Liver (tissue), 9 donors: ENCODE measurements around the gene RASSF3. TPM values are rescaled to one million over a fixed set of nuclear protein-coding genes. Genes with fewer than 3 reads are reported as not detected.

Experiments
- DNase-seq: peaks from one replicate; pipeline ENCODE4 v3.0.0-alpha.2; 2017; ENCODE audit warnings: low spot score
- H3K27ac ChIP-seq, 2 donors: one replicate each; pipeline ENCODE4 v1.7.0; 2013; ENCODE audit warnings: inconsistent platforms in 2 of 2, low read length in 2 of 2, control low read depth in 1 of 2, low read depth in 1 of 2, mild to moderate bottlenecking in 1 of 2
- H3K27me3 ChIP-seq, 4 donors: one replicate each; pipeline versions ENCODE4 v1.6.1 to v1.7.0; 2013; ENCODE audit warnings: low read length in 3 of 4, inconsistent platforms in 1 of 4, mild to moderate bottlenecking in 1 of 4, moderate library complexity in 1 of 4; ENCODE audit not compliant: control insufficient read depth in 4 of 4, insufficient read depth in 4 of 4
- H3K36me3 ChIP-seq, 4 donors: one replicate each; pipeline versions ENCODE4 v1.6.1 to v1.7.0; 2013; ENCODE audit warnings: low read length in 3 of 4, mild to moderate bottlenecking in 3 of 4, low read depth in 1 of 4, moderate library complexity in 1 of 4; ENCODE audit not compliant: control insufficient read depth in 4 of 4, insufficient read depth in 3 of 4
- H3K4me1 ChIP-seq, 4 donors: one replicate each; pipeline versions ENCODE4 v1.6.1 to v1.7.0; 2013; ENCODE audit warnings: low read length in 3 of 4, mild to moderate bottlenecking in 3 of 4, moderate library complexity in 1 of 4; ENCODE audit not compliant: control insufficient read depth in 4 of 4, insufficient read depth in 4 of 4
- H3K4me3 ChIP-seq, 3 donors: one replicate each; pipeline versions ENCODE4 v1.6.1 to v1.7.0; 2013; ENCODE audit warnings: low read length in 3 of 3, control low read depth in 1 of 3, low read depth in 1 of 3, mild to moderate bottlenecking in 1 of 3
- H3K9ac ChIP-seq, 2 donors: one replicate each; pipeline ENCODE4 v1.7.0; 2013; ENCODE audit warnings: low read length in 2 of 2, mild to moderate bottlenecking in 2 of 2, moderate library complexity in 2 of 2, control low read depth in 1 of 2, low read depth in 1 of 2
- H3K9me3 ChIP-seq, 4 donors: one replicate each; pipeline versions ENCODE4 v1.6.1 to v1.7.0; 2013; ENCODE audit warnings: low read length in 3 of 4; ENCODE audit not compliant: control insufficient read depth in 4 of 4
- ATF3 ChIP-seq: IDR thresholded peaks from 2 replicates; pipeline ENCODE4 v1.6.1; 2016; ENCODE audit warnings: antibody characterized with exemption
- EGR1 ChIP-seq, 2 donors: IDR thresholded peaks; 2 replicates each; pipeline ENCODE4 v1.6.1; 2016 to 2018; ENCODE audit warnings: antibody characterized with exemption in 2 of 2, low read depth in 2 of 2
- FOXA1 ChIP-seq: IDR thresholded peaks from 2 replicates; pipeline ENCODE4 v1.6.1; 2016; ENCODE audit warnings: antibody characterized with exemption
- FOXA2 ChIP-seq: IDR thresholded peaks from 2 replicates; pipeline ENCODE4 v1.6.1; 2016; ENCODE audit warnings: antibody characterized with exemption
- GABPA ChIP-seq, 2 donors: IDR thresholded peaks in 1 of 2; conservative IDR thresholded peaks in 1 of 2; 2 replicates each; pipeline ENCODE4 v1.6.1; 2016; ENCODE audit warnings: antibody characterized with exemption in 2 of 2, mild to moderate bottlenecking in 1 of 2, moderate library complexity in 1 of 2
- HNF4A ChIP-seq, 2 donors: conservative IDR thresholded peaks; 2 replicates each; pipeline ENCODE4 v1.6.1; 2016; ENCODE audit warnings: antibody characterized with exemption in 2 of 2, mild to moderate bottlenecking in 2 of 2
- HNF4G ChIP-seq: IDR thresholded peaks from 2 replicates; pipeline ENCODE4 v1.6.1; 2016; ENCODE audit warnings: antibody characterized with exemption
- JUND ChIP-seq, 2 donors: IDR thresholded peaks; 2 replicates each; pipeline ENCODE4 v1.6.1; 2016; ENCODE audit warnings: antibody characterized with exemption in 2 of 2
- NR2F2 ChIP-seq: IDR thresholded peaks from 2 replicates; pipeline ENCODE4 v1.6.1; 2016; ENCODE audit warnings: antibody characterized with exemption
- RAD21 ChIP-seq, 2 donors: IDR thresholded peaks; 2 replicates each; pipeline ENCODE4 v1.6.1; 2016; ENCODE audit warnings: antibody characterized with exemption in 2 of 2, mild to moderate bottlenecking in 2 of 2
- RXRA ChIP-seq, 2 donors: IDR thresholded peaks; 2 replicates each; pipeline ENCODE4 v1.6.1; 2017 to 2018; ENCODE audit warnings: antibody characterized with exemption in 2 of 2, mild to moderate bottlenecking in 1 of 2
- SP1 ChIP-seq: IDR thresholded peaks from 2 replicates; pipeline ENCODE4 v1.6.1; 2018; ENCODE audit warnings: antibody characterized with exemption, mild to moderate bottlenecking
- YY1 ChIP-seq: IDR thresholded peaks from 2 replicates; pipeline ENCODE4 v1.6.1; 2016; ENCODE audit warnings: antibody characterized with exemption, mild to moderate bottlenecking
- ZBTB33 ChIP-seq: IDR thresholded peaks from 2 replicates; pipeline ENCODE4 v1.6.1; 2016; ENCODE audit warnings: antibody characterized with exemption
- WGBS: extraction: QIAGEN DNeasy Blood & Tissue Kit; methylation state at CpG from one replicate; pipeline ENCODE4 v1.1.7; 2013; 5-methylcytosine and 5-hydroxymethylcytosine counted together
- polyA plus RNA-seq, 2 donors: library from polyadenylated mRNA; stranded (reverse) in 1 of 2; unstranded in 1 of 2; fragments of 200-250 nt in 1 of 2; fragments of >200 nt in 1 of 2; fragmentation: Nextera tagmentation in 1 of 2; extraction: Ambion mirVana in 1 of 2; gene quantifications; one replicate each; pipeline versions ENCODE4 v1.2.1 to v1.2.3, GENCODE V29; 2013 to 2015
- total RNA-seq, 2 donors: library from RNA; depleted of rRNA; stranded (reverse); fragments of >200 nt; gene quantifications; one replicate each; pipeline ENCODE4 v1.2.3, GENCODE V29; 2014
- TF ChIP-seq, protein P1 (sequence below): IDR thresholded peaks from 2 replicates; pipeline ENCODE4 v1.6.1; 2016; ENCODE audit warnings: antibody characterized with exemption
- TF ChIP-seq, protein P2 (sequence below): fragments of 150-350 bp; IDR thresholded peaks from 2 replicates; pipeline ENCODE4 v1.5.1; 2017; ENCODE audit warnings: improper control_type of control experiment, low read depth, low read length; ENCODE audit not compliant: missing input control
- TF ChIP-seq, protein P3 (sequence below): IDR thresholded peaks from 2 replicates; pipeline ENCODE4 v1.6.1; 2016; ENCODE audit warnings: antibody characterized with exemption, mild to moderate bottlenecking
- donor health status: healthy.
- donor health status: healthy.
- donor health status: healthy.
- donor health status: healthy.
- donor health status: healthy.

The RASSF3 gene
- total and polyA plus RNA-seq, 4 donors = 2.2 to 9.1 (median 5.6) TPM

DNA sequence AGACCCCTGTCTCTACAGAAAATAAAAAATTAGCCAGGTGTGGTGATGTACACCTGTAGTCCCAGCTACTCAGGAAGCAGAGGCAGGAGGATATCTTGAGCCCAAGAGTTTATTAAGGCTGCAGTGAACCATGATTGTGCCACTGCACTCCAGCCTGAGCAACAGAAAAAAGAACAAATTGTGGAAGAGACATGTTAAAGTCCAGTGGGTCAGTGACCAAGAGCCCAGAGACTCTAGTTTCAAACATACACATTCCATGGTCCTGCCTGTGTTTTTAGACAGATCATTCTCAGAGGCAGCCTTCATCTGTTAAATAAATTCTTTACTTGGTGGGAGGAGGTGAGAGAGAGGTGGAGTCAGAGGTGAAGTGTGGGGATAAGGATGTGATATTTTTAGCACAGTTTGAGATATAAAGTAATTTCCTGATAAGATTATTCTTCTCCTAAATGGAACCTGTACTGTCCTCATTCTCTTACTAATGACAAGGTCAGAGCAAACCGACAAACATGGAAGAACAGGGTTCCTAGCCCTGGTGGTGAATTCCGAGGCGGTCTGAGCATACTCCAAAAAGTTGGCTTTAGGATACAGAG is 48.7 kb downstream of the RASSF3 start (continued):
- TF ChIP-seq YY1 (no peak), JUND (IDR thresholded peaks at IDR 0.05) (no peak)
- TF ChIP-seq, protein P1, sequence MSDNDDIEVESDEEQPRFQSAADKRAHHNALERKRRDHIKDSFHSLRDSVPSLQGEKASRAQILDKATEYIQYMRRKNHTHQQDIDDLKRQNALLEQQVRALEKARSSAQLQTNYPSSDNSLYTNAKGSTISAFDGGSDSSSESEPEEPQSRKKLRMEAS = no peak

GRCh38 chr12:64660237-64661018 is 50.1 kb downstream of the RASSF3 start:
- no peak for DNase-seq
- H3K4me1 ChIP-seq = peaks cover 0 to 8% (median 3%) of the 10 kb centered on the region in 4 donors
- H3K9me3 ChIP-seq = no peaks in the 10 kb centered on the region
- no peaks in the 10 kb centered on the region for H3K36me3 ChIP-seq
- TF ChIP-seq YY1 (no peak), RAD21 (IDR thresholded peaks at IDR 0.05) (no peak), FOXA2 (no peak), RXRA (IDR thresholded peaks at IDR 0.05) (no peak), HNF4G (no peak), FOXA1 (no peak), ATF3 (no peak), GABPA (IDR thresholded peaks at IDR 0.05 in 1 of 2, conservative IDR thresholded peaks at IDR 0.05 in 1 of 2) (no peak), EGR1 (IDR thresholded peaks at IDR 0.05; ENCODE audit: low read depth in 2 of 2) (no peak), SP1 (no peak), HNF4A (conservative IDR thresholded peaks at IDR 0.05) (no peak), JUND (IDR thresholded peaks at IDR 0.05) (no peak), NR2F2 (no peak), ZBTB33 (no peak)
- TF ChIP-seq, protein P2, sequence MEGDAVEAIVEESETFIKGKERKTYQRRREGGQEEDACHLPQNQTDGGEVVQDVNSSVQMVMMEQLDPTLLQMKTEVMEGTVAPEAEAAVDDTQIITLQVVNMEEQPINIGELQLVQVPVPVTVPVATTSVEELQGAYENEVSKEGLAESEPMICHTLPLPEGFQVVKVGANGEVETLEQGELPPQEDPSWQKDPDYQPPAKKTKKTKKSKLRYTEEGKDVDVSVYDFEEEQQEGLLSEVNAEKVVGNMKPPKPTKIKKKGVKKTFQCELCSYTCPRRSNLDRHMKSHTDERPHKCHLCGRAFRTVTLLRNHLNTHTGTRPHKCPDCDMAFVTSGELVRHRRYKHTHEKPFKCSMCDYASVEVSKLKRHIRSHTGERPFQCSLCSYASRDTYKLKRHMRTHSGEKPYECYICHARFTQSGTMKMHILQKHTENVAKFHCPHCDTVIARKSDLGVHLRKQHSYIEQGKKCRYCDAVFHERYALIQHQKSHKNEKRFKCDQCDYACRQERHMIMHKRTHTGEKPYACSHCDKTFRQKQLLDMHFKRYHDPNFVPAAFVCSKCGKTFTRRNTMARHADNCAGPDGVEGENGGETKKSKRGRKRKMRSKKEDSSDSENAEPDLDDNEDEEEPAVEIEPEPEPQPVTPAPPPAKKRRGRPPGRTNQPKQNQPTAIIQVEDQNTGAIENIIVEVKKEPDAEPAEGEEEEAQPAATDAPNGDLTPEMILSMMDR = no peak
- TF ChIP-seq, protein P3, sequence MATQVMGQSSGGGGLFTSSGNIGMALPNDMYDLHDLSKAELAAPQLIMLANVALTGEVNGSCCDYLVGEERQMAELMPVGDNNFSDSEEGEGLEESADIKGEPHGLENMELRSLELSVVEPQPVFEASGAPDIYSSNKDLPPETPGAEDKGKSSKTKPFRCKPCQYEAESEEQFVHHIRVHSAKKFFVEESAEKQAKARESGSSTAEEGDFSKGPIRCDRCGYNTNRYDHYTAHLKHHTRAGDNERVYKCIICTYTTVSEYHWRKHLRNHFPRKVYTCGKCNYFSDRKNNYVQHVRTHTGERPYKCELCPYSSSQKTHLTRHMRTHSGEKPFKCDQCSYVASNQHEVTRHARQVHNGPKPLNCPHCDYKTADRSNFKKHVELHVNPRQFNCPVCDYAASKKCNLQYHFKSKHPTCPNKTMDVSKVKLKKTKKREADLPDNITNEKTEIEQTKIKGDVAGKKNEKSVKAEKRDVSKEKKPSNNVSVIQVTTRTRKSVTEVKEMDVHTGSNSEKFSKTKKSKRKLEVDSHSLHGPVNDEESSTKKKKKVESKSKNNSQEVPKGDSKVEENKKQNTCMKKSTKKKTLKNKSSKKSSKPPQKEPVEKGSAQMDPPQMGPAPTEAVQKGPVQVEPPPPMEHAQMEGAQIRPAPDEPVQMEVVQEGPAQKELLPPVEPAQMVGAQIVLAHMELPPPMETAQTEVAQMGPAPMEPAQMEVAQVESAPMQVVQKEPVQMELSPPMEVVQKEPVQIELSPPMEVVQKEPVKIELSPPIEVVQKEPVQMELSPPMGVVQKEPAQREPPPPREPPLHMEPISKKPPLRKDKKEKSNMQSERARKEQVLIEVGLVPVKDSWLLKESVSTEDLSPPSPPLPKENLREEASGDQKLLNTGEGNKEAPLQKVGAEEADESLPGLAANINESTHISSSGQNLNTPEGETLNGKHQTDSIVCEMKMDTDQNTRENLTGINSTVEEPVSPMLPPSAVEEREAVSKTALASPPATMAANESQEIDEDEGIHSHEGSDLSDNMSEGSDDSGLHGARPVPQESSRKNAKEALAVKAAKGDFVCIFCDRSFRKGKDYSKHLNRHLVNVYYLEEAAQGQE = no peak
- TF ChIP-seq, protein P1 = no peak
- H3K27me3 ChIP-seq = no peaks in the 10 kb centered on the region
- H3K9ac ChIP-seq = no peak overlapping the region
- H3K27ac ChIP-seq = no peak overlapping the region
- H3K4me3 ChIP-seq = no peak overlapping the region
- whole genome bisulfite sequencing = 90% methylated on average over 6 of the region's 6 CpGs
